Upper lobe of left lung (tissue), 6 donors: Measurements from ENCODE around the gene ANKRD40CL. TPM values are rescaled to one million over a fixed set of nuclear protein-coding genes. Genes with fewer than 3 reads are reported as not detected.

Experiments
- ATAC-seq, 2 donors: fragments of 200-7000 bp; cut with Tn5 transposase; one replicate each; pipeline ENCODE4 v1.9.1; 2022; ENCODE audit warnings: mild to moderate bottlenecking in 2 of 2, moderate library complexity in 2 of 2; ENCODE audit not compliant: low FRiP score in 2 of 2
- DNase-seq, 2 donors: peaks; one replicate each; pipeline ENCODE4 v3.0.0-alpha.2; 2019 to 2020
- H3K27ac ChIP-seq, 4 donors: fragments of 200-600 bp; sonication (generic); one replicate each; pipeline ENCODE4 v1.5.1; 2016 to 2019
- H3K27me3 ChIP-seq, 4 donors: fragments of 200-600 bp; sonication (generic); one replicate each; pipeline ENCODE4 v1.5.1; 2017 to 2019
- H3K36me3 ChIP-seq, 4 donors: fragments of 200-600 bp; sonication (generic); one replicate each; pipeline ENCODE4 v1.5.1; 2016 to 2019
- H3K4me1 ChIP-seq, 4 donors: fragments of 200-600 bp; sonication (generic); one replicate each; pipeline ENCODE4 v1.5.1; 2018 to 2019
- H3K4me3 ChIP-seq, 4 donors: fragments of 200-600 bp; sonication (generic); one replicate each; pipeline ENCODE4 v1.5.1; 2017 to 2019; ENCODE audit warnings: mild to moderate bottlenecking in 2 of 4, moderate library complexity in 1 of 4
- H3K9me3 ChIP-seq, 4 donors: fragments of 200-600 bp; sonication (generic); one replicate each; pipeline ENCODE4 v1.5.1; 2018 to 2019
- CTCF ChIP-seq, 6 experiments: fragments of 450-650 bp in 4 of 6; fragments of 200-600 bp in 2 of 6; sonication (generic) in 2 of 6; IDR thresholded peaks; one replicate each; pipeline ENCODE4 v1.5.1; 2016 to 2019; ENCODE audit warnings: antibody characterized with exemption in 6 of 6
- EP300 ChIP-seq, 4 donors: sonication (generic); formaldehyde crosslinking; IDR thresholded peaks; one replicate each; pipeline ENCODE4 v1.5.1; 2017; ENCODE audit warnings: antibody characterized with exemption in 4 of 4, control low read depth in 2 of 4
- POLR2A ChIP-seq, 4 donors: fragments of 450-650 bp; IDR thresholded peaks; one replicate each; pipeline ENCODE4 v1.5.1; 2016 to 2017; ENCODE audit warnings: antibody characterized with exemption in 4 of 4, mild to moderate bottlenecking in 2 of 4
- POLR2AphosphoS5 ChIP-seq, 2 donors: sonication (generic); formaldehyde crosslinking; IDR thresholded peaks; one replicate each; pipeline ENCODE4 v1.5.1; 2017; ENCODE audit warnings: antibody characterized with exemption in 2 of 2
- WGBS, 2 donors: methylation state at CpG; one replicate each; pipeline ENCODE4 v1.1.5; 2017 to 2018; 5-methylcytosine and 5-hydroxymethylcytosine counted together
- total RNA-seq, 6 donors: library from RNA; depleted of rRNA in 4 of 6; stranded (reverse); fragments of >200 nt in 4 of 6; gene quantifications; one replicate each; pipeline versions ENCODE4 v1.1.0 to v1.2.1, GENCODE V29; 2016 to 2021
- donor health status: DM: no; HTN: no; CAD: no; lungs with moderate emphysema.
- donor health status: DM: no; HTN: yes; CAD: no; lungs with severe emphysema.

Gene ANKRD40CL
- total RNA-seq, 6 donors from 2014 or later, result not detected

- Histone ChIP-seq H3K27ac (no peak overlapping the region), H3K4me1 (peaks cover 0 to 3% (median 0%) of the 10 kb centered on the region in 4 donors), H3K4me3 (no peak overlapping the region), H3K36me3 (peaks cover 0 to 27% (median 3%) of the 10 kb centered on the region in 4 donors), H3K9me3 (no peaks in the 10 kb centered on the region), H3K27me3 (no peaks in the 10 kb centered on the region)
- WGBS, 2 donors, result 62% methylated on average over 5 of the region's 5 CpGs
- DNase-seq, result no peak
- ATAC-seq, result no peak
- TF ChIP-seq EP300 (IDR thresholded peaks at IDR 0.05) (no peak), CTCF (IDR thresholded peaks at IDR 0.05) (no peak), POLR2A (IDR thresholded peaks at IDR 0.05) (no peak), POLR2AphosphoS5 (IDR thresholded peaks at IDR 0.05) (no peak)
Measured at GRCh38 chr17:50758524-50758923, 8.8 kb downstream of the ANKRD40CL start.

GRCh38 chr17:50754521-50754920 lies 12.8 kb downstream of the ANKRD40CL start:
- no peak for DNase-seq
- no peak for TF ChIP-seq POLR2A (IDR thresholded peaks at IDR 0.05)
- no peak for TF ChIP-seq CTCF (IDR thresholded peaks at IDR 0.05)
- TF ChIP-seq POLR2AphosphoS5 (IDR thresholded peaks at IDR 0.05), result no peak
- Histone ChIP-seq H3K36me3 (peaks cover 17 to 67% (median 37%) of the 10 kb centered on the region in 4 donors), H3K4me3 (no peak overlapping the region), H3K27me3 (no peaks in the 10 kb centered on the region), H3K27ac (no peak overlapping the region), H3K9me3 (no peaks in the 10 kb centered on the region), H3K4me1 (no peaks in the 10 kb centered on the region)
- 54 to 57% methylated on average over 2 of the region's 2 CpGs for WGBS, 2 donors
- ATAC-seq, result no peak

GRCh38 chr17:50749245-50749644 lies 18.1 kb downstream of the ANKRD40CL start:
- no peaks in the 10 kb centered on the region for H3K27me3 ChIP-seq
- no peaks in the 10 kb centered on the region for H3K4me1 ChIP-seq
- H3K4me3 ChIP-seq, result no peak overlapping the region
- DNase-seq (no peak), ATAC-seq (no peak)
- TF ChIP-seq POLR2AphosphoS5 (IDR thresholded peaks at IDR 0.05), result no peak
- TF ChIP-seq EP300 (IDR thresholded peaks at IDR 0.05), result no peak
- no peak for TF ChIP-seq POLR2A (IDR thresholded peaks at IDR 0.05)
- TF ChIP-seq CTCF (IDR thresholded peaks at IDR 0.05), result no peak
- 82 to 95% methylated on average over 6 of the region's 6 CpGs for WGBS, 2 donors
- H3K36me3 ChIP-seq, result peaks cover 42 to 100% (median 78%) of the 10 kb centered on the region in 4 donors
- no peaks in the 10 kb centered on the region for H3K9me3 ChIP-seq
- H3K27ac ChIP-seq, result no peak overlapping the region

GRCh38 chr17:50745631-50746030 lies 21.7 kb downstream of the ANKRD40CL start:
- DNase-seq (no peak), ATAC-seq (no peak)
- no peak overlapping the region for H3K27ac ChIP-seq
- H3K4me3 ChIP-seq, result no peak overlapping the region
- no peaks in the 10 kb centered on the region for H3K9me3 ChIP-seq
- TF ChIP-seq POLR2AphosphoS5 (IDR thresholded peaks at IDR 0.05) (no peak), CTCF (IDR thresholded peaks at IDR 0.05) (no peak), EP300 (IDR thresholded peaks at IDR 0.05) (no peak), POLR2A (IDR thresholded peaks at IDR 0.05) (no peak)
- H3K4me1 ChIP-seq, result no peaks in the 10 kb centered on the region
- 88 to 89% methylated on average over 12 of the region's 12 CpGs for WGBS, 2 donors
- no peaks in the 10 kb centered on the region for H3K27me3 ChIP-seq
- peaks cover 48 to 100% (median 86%) of the 10 kb centered on the region in 4 donors for H3K36me3 ChIP-seq

GRCh38 chr17:50739098-50739497 lies 28.2 kb downstream of the ANKRD40CL start:
- H3K4me1 ChIP-seq, result peaks cover 2 to 11% (median 6%) of the 10 kb centered on the region in 4 donors
- TF ChIP-seq POLR2A (IDR thresholded peaks at IDR 0.05), result no peak
- no peak for TF ChIP-seq CTCF (IDR thresholded peaks at IDR 0.05)
- TF ChIP-seq POLR2AphosphoS5 (IDR thresholded peaks at IDR 0.05), result no peak
- TF ChIP-seq EP300 (IDR thresholded peaks at IDR 0.05), result no peak
- 72 to 74% methylated on average over 2 of the region's 2 CpGs for WGBS, 2 donors
- DNase-seq (no peak), ATAC-seq (no peak)
- H3K27me3 ChIP-seq, result no peaks in the 10 kb centered on the region
- no peak overlapping the region for H3K4me3 ChIP-seq
- no peaks in the 10 kb centered on the region for H3K9me3 ChIP-seq
- no peak overlapping the region for H3K27ac ChIP-seq
- H3K36me3 ChIP-seq, result peaks cover 20 to 68% (median 45%) of the 10 kb centered on the region in 4 donors
